Head of caudate nucleus (tissue), 42 donors: ENCODE results near the gene C16orf90.

ENCODE experiments used
- DNase-seq, 42 donors: peaks; one replicate each; pipeline versions ENCODE4 v3.0.0 to v3.0.0-alpha.2; 2020 to 2021; ENCODE audit warnings: mixed read lengths in 7 of 42
- intact Hi-C: fragments of 100-400 bp; cut with DNase I; formaldehyde crosslinking; loops from one replicate; pipeline ENCODE4 v1.15.0; 2022

C16orf90 gene

DNA sequence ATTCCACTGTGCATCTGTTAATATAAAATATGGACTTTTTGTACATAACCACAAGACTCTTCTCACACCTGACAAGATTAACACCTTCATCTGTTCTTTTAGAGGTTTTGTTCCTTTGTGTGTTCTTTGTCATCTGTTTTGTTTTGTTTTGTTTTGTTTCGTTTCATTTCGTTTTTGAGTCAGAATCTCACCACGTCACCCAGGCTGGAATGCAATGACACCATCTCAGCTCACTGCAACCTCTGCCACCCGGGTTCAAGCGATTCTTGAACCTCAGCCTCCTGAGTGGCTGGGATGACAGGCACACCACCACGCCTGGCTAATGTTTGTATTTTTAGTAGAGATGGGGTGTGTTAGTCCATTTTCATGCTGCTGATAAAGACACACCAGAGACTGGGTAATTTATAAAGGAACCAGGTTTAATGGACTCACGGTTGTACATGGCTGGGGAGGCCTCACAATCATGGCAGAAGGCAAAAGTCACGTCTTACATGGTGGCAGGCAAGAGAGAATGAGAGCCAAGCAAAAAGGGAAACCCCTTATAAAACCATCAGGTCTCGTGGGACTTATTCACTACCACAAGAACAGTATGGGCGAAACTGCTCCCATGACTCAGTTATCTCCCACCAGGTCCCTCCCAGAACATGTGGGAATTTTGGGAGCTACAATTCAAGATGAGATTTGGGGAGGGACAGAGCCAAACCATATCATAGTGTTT, 22.3 kb downstream of the C16orf90 start:
- intact Hi-C loops, result no loop called here
- DNase-seq, result no peak

DNA sequence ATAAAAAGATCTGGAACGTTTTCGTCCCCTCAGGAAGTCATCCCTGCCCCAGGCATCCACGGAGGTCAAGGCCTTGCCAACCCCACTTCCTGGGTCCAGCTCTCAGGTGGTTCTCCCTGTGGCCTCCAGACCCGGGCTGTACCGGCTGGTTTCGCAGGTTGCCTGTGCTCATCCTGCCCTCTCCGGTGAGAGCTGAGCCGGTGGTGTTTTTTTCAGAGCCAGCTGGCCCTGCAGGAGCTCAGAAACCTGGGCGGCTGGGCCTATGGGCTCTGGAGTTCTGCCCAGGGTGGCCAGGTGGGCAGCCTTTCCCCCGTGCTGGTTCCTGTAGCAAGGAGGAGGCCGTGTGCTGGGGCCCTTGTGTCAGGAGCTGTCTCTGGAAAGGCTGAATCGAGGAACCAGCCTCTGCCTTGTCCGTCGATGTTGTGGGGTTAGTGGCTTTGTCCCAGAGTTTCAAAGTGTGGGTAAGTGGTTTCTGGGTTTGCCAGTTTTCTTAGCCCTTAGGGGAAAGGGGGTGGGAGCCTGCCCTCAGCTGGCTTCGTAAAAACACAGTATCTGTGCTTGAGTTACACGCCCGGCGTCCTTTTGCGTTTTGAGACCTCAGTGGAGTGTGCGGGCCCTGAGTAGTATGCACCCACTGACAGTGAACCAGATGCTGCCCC, 23.6 kb downstream of the C16orf90 start:
- DNase-seq, result no peak
- intact Hi-C loops, result no loop called here

GRCh38 chr16:3470723-3471122, 24.6 kb downstream of the C16orf90 start:
- no peak for DNase-seq
- intact Hi-C loops, result no loop called here

GRCh38 chr16:3469736-3470135, 25.6 kb downstream of the C16orf90 start:
- DNase-seq, result no peak
- intact Hi-C loops, result no loop called here

GRCh38 chr16:3468501-3468900, 26.8 kb downstream of the C16orf90 start:
- no peak for DNase-seq
- intact Hi-C loops, result no loop called here

DNA sequence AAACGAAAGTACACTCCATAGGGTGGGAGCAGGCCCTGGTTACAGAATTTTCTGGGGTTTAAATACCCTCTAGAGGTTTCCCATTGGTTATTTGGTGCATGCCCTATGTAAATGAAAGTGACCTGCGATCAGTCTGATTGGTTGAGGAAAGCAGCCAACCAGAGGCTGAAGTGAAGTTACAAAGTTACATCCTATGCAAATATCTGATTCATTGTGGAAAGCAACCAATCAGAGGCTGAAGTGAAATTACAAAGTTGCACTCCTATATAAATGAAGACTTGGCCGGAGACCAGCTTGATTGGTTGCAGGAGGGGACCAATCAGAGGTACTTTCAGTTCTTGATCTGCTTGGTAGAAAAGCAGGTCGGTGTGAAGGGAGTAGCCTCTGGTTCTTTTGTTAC, 27.4 kb downstream of the C16orf90 start:
- intact Hi-C loops, result no loop called here
- no peak for DNase-seq

GRCh38 chr16:3467182-3467581, 28.1 kb downstream of the C16orf90 start:
- DNase-seq, result no peak
- intact Hi-C loops, result no loop called here

DNA sequence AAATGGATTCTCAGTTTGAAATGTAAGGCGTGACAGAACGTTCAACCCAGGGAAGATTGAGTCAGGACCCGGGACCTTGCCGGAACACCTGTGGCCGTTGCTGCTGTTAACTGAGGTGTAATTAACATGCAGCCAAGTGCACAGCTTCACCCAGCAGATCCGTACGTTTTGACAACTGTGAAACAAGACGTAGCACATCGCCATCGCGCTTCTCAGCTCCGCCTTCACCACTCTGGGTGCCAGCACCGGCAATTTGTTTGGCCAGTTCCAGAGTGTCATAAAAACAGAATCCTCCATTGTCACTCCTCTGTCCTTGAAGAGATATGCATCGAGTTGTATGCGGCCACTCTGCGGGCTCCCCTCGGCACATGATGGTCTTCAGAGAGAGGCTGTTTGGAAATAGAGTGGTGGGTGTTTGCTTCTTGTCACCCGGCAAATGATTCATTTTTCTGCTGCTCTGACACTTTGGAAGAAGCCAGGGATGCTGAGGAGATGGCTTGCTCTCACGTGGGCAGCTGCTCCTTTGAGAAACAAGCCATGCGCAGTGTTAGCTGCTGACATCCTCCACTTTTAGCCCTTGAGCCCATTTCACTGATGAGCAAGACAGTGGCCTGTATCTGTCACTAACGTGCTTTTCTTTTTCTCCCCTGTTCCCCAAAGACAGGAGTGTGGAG, 29.2 kb downstream of the C16orf90 start:
- intact Hi-C loops, result no loop called here
- DNase-seq, result peak in 24 of 42 donors; percentile 31 to 74 (median 58)

DNA sequence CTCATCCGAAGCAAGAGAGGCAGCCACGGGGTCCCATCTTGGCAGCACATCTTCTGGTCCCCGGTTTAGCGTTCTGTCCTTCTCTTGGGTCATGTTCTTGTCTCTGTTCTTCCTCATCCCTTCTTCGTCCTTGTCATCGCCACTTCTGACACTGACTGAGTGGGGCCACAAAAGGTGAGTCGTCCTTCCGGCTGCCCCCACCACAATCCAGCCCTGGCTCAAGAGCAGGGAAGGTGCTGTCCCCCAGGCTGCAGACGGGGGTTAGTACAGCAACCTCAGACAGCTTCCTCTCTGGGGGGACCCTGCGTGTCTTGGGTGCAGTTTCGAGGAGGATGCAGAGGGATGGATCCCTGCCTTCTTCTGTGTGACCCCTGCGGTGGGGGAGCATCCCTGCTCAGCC, 30.0 kb downstream of the C16orf90 start:
- DNase-seq, result no peak
- intact Hi-C loops, result no loop called here

DNA sequence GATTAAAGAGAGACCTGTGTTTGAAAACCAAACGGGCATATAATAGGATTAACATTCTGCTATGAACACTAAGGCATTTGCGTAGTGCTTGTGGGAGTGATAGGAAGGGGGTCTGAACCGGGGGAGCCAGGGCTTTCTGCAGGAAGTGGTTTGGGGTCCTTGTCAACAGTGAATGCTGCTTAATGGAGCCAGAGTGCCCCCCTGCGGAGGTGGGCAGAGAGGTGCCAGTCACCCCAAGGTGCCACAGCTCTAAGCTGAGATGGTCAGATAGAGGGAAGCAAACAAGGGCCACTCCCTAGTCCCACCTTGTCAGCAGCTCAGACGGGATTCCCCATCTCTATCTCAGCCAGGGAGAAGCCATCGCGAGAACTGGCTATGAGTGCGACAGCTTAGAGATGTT, 34.1 kb downstream of the C16orf90 start:
- DNase-seq, result peak in 2 of 42 donors; percentile 29 to 32
- intact Hi-C loops, result no loop called here

DNA sequence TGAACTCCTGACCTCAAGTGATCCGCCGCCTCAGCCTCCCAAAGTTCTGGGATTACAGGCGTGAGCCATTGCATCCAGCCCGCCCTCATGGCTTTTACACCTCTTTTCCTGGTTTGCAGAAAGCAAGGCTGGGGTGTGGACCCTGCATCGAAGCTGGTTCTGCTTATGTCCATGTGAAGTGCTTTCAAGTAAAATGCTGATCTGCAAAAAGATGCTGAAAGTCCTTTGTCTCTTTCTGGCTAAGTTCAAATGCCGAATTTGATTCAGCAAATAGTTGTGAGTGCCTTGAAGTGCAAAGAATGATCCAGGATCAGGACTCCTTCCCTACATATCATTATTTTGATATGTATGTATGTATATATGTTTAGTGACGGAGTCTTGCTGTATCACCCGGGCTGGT, 34.7 kb downstream of the C16orf90 start:
- DNase-seq, result peak in 1 of 42 donors; percentile 26
- intact Hi-C loops, result no loop called here

DNA sequence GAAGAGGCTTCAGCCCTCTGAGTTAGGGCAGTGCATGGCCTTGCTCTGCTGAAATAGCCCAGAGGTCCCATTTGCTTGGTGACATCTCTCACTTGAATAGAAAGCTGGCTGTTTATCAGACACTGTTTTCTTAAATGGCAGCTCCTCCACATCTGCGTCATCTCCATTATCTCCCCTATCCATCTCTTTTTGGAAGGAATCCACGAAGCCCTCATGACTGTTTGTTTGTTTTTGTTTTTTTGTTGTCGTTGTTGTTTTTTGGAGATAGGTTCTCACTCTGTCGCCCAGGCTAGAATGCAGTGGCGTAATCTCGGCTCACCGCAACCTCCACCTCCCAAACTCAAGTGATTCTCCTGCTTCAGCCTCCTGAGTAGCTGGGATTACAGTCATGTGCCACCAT, 35.2 kb downstream of the C16orf90 start:
- intact Hi-C loops, result no loop called here
- DNase-seq, result no peak

DNA sequence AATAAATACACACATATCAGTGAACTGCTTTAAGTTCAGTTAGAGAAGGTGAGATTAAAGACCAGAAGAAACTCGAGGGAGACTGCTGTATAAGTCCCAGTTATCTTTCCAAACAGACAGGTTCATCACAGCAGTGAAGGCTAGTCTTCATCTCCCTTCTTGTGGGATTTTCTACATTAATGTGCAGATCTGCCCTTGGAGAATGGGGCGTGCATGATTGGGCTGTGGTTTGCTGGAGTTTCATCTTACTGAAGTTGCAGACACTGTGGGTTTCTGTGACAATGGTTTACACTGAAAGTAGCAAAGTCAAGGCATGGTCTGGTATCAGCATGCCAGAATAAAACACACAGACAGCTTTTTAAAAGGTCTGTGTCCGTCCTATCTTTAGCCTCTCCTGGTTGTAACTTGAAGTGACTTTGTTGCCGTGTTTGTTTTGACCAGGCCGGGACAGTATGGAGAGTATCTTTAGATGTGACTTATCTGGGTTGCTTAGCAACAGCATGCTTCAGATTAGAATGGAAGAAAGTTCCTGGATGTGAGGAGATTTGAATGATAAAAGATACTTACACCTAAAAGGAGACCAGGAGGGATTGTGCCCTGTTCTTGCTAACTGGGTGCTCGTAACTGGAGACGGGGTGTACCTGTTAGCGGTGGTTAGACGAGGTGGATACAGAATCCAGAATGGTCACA, 35.7 kb downstream of the C16orf90 start:
- peak in 1 of 42 donors; percentile 13 for DNase-seq
- intact Hi-C loops, result loop anchor here (5.0 to 10.0 kb wide), 3 partner anchors 43 to 195 kb away; partner anchors contain the start of genes CLUAP1, TIGD7 and ZNF75A

DNA sequence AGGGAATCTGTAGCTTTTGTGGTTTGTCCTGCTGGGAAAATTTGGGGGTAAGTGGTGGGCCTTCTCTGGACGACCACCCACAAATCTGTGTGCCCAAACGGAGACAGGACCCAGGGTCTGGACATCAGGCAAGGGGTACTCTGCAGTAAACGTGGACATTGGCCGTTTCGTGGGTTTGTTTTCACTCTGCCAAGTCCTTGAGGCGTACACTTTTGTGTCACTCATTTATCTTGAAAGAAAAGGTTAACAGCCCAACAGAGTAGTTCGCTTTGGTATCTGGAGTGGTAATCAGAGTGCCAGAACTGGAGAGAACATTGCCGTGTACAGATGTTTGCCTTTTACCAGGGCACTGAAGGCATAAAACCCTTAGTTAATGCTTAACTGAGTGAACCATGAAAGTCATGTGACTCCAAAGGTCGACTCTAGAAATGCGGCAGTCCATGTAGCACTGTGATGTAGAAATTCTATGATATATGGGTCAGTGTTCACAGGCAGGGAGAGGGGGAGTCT, 36.4 kb downstream of the C16orf90 start:
- peak in 1 of 42 donors; percentile 14 for DNase-seq
- intact Hi-C loops, result loop anchor here (5.0 to 10.0 kb wide), 3 partner anchors 43 to 194 kb away; partner anchors contain the start of genes CLUAP1, TIGD7 and ZNF75A

DNA sequence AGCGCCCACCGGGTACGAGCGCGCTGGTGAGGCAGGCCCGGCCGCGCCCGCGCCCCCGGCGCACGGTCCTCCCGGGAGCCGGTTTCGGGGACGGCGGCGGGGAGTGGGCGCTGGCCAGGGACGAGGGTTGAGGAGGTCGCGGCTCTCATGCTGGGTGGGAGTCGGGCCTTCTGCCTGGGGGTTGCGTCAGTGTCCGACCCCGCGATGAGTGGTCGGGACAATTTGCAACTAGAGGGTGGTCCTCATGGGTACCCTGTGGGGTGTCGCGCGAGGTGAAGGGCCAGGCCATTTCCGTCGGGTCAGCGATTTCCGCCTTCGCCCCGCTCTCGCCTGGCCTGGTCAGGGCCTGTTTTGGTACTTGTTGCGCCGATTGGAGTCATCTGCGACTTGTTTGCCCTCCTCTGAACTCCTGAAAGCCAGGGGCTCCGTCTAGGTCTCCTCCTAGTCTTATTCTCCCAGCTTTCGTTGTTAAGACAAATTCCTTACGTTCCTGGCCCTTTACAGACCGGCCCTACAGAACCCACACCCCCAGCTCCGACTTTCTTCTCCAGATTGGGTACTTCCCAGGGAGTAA, 36.9 kb downstream of the C16orf90 start:
- DNase-seq, result peak in 19 of 42 donors; percentile 11 to 56 (median 35)
- intact Hi-C loops, result loop anchor here (5.0 to 10.0 kb wide), 3 partner anchors 44 to 194 kb away; partner anchors contain the start of genes CLUAP1, TIGD7 and ZNF75A

- DNase-seq, result peak; percentile 77 to 95 (median 90)
- intact Hi-C loops, result loop anchor here (2.0 to 10.0 kb wide), 4 partner anchors 45 to 193 kb away; partner anchors contain the start of genes CLUAP1, TIGD7, ZNF174 and ZNF75A
Observed at GRCh38 chr16:3457434-3458252, 37.6 kb downstream of the C16orf90 start.

DNA sequence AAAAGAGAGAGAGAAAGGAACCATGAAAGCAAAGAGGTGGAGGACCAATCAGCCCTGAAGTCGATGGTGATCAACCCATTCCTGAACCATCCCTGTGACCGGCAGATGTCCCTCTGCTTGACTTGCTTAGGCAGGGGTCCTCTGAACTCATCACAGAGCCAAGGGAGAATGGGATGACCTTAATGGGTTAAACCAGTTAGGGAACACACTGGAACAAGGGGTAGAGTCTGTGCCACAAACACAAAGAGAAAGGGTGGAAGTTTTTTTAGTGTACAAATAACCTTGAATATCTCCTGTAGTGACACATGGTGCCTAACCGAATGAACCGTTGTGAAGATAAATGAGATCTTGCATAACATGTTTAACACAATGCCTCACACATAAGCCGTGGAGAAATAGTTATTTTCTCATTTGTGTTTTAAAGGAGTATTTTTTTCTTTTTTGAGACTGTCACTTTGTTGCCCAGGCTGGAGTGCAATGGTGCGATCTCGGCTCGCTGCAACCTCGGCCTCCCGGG, 40.6 kb downstream of the C16orf90 start:
- intact Hi-C loops, result loop anchor here (5.0 to 10.0 kb wide), 3 partner anchors 48 to 190 kb away; partner anchors contain the start of genes CLUAP1, TIGD7 and ZNF75A
- DNase-seq, result no peak
